Activated CD8-positive, alpha-beta memory T cell treated with anti-CD3 and anti-CD28 coated beads for 48 hours (primary cell): Measurements from ENCODE around the gene PCDHGB3.
"Not testable (repeated sequence)": the region's sequence is repeated elsewhere in the genome, so short reads cannot be mapped to it uniquely, and the experiment has no call there.

ENCODE experiments used
- DNase-seq, 3 experiments: peaks; one replicate each; pipeline ENCODE4 v3.0.0-alpha.2; 2020; ENCODE audit warnings: low read depth in 2 of 3, low spot score in 2 of 3

The PCDHGB3 gene

DNA sequence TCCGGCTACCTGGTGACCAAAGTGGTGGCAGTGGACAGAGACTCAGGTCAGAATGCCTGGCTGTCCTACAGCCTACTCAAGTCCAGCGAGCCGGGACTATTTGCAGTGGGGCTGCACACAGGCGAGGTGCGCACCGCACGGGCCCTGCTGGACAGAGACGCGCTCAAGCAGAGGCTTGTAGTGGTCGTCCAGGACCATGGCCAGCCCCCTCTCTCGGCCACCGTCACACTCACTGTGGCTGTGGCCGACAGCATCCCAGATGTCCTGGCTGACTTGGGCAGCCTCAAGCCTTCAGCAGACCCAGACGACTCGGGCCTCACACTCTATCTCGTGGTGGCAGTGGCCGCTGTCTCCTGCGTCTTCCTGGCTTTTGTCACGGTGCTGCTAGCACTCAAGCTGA is 13.1 kb upstream of the PCDHGB3 start:
- no peak for DNase-seq

DNA sequence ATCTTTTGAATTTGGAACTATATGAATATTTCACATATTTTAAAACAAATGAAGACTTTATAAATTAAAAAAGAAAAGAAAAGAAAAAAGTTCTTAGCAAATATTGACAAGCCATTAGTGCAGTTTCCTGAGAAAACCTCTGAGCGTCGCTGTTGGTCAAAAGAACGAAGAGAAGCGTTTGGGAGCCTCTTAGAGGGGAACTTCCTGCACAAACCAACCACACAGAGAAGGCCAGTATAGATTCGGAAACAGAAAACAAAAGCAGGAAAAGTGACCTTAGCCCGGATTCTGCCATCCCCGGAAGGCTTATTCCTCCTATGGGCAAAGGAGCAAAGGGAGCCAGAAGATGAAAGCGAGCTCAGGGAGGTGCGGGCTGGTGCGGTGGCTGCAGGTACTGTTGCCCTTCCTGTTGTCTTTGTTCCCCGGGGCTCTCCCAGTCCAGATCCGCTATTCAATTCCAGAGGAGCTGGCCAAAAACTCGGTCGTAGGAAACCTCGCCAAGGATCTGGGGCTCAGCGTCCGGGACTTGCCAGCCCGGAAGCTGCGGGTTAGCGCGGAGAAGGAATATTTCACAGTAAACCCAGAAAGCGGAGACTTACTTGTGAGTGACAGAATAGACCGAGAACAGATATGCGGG is 10.1 kb upstream of the PCDHGB3 start, which contains the start of gene PCDHGB2:
TSS of gene PCDHGB2 (plus strand) at position 205 of the 637 bp plus-strand sequence. CDS start at position 347, 142 bp downstream.
- no peak for DNase-seq

DNA sequence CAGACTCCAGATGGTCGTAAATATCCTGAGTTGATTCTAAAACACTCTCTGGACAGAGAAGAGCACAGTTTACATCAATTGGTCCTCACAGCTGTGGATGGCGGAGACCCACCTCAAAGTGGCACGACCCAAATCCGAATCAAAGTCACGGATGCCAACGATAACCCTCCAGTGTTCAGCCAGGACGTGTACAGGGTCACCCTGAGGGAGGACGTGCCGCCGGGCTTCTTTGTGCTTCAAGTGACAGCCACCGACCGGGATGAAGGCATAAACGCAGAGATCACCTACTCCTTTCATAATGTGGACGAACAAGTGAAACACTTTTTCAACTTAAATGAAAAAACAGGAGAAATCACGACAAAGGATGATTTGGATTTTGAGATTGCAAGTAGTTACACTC is 9.4 kb upstream of the PCDHGB3 start:
- no peak for DNase-seq

DNA sequence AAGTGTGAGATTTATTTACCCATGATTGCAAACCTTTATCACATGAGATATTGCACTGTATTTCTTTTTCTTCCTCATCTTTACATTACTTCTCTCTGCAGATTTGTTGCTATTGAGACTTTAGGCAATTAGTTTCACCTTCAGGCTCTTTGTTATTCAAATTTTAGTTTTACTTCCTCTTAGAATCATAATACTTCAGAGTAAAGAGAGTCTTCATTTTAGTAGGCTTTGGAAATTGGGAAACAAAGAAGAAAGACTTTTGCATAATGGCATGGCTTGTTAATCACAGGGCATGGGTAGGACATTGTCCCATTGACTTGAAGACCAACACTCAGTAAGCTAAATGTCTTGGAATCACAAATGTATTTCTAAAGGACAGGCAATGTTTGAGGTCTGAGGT is 7.3 kb upstream of the PCDHGB3 start:
- DNase-seq: no peak

DNA sequence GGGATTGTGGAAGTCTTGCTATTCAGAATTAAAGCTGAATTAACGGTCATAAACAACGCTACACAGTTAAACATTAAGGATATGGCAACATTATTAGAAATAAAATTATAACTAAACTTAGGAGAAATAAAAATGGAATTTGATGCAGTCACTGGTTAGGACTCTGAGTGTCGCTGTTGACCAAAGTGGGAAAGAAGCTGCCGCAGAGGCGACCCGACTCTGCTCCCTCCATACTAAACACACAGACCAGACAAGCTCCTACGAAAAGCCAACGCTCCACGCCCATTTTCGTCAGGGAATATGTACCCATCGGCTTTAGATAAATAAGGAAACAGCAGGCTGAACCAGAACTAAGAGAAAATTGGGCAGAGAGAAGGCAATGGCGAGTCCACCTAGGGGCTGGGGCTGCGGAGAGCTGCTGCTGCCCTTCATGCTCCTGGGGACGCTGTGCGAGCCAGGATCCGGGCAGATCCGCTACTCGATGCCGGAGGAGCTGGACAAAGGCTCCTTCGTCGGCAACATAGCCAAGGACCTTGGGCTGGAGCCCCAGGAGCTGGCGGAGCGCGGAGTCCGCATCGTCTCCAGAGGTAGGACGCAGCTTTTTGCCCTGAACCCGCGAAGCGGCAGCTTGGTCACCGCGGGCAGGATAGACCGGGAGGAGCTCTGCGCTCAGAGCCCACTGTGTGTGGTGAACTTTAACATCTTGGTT is 5.9 kb upstream of the PCDHGB3 start, which contains the start of gene PCDHGA5:
TSS of gene PCDHGA5 (plus strand) at position 211 of the 709 bp plus-strand sequence. CDS start at position 380, 169 bp downstream.
- DNase-seq: no peak

DNA sequence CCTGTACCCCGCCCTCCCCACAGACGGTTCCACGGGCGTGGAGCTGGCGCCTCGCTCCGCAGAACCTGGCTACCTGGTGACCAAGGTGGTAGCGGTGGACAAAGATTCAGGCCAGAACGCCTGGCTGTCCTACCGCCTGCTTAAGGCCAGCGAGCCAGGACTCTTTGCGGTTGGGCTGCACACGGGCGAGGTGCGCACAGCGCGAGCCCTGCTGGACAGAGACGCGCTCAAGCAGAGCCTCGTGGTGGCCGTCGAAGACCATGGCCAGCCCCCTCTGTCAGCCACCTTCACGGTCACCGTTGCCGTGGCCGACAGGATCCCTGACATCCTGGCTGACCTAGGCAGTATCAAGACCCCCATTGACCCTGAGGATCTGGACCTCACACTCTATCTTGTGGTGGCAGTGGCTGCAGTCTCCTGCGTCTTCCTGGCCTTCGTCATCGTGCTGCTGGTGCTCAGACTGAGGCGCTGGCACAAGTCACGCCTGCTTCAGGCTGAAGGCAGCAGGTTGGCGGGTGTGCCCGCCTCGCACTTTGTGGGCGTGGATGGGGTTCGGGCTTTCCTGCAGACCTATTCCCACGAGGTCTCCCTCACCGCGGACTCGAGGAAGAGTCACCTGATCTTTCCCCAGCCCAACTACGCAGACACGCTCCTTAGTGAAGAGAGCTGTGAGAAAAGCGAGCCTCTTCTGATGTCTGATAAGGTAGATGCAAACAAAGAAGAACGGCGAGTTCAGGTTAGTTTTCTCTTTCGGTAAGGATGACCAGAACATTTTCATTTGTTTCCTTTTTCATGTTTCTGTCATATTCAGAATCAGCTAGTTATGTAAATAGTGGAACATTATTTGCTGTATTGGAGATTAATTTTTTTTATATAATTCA is 3.8 kb upstream of the PCDHGB3 start:
- DNase-seq: no peak

DNA sequence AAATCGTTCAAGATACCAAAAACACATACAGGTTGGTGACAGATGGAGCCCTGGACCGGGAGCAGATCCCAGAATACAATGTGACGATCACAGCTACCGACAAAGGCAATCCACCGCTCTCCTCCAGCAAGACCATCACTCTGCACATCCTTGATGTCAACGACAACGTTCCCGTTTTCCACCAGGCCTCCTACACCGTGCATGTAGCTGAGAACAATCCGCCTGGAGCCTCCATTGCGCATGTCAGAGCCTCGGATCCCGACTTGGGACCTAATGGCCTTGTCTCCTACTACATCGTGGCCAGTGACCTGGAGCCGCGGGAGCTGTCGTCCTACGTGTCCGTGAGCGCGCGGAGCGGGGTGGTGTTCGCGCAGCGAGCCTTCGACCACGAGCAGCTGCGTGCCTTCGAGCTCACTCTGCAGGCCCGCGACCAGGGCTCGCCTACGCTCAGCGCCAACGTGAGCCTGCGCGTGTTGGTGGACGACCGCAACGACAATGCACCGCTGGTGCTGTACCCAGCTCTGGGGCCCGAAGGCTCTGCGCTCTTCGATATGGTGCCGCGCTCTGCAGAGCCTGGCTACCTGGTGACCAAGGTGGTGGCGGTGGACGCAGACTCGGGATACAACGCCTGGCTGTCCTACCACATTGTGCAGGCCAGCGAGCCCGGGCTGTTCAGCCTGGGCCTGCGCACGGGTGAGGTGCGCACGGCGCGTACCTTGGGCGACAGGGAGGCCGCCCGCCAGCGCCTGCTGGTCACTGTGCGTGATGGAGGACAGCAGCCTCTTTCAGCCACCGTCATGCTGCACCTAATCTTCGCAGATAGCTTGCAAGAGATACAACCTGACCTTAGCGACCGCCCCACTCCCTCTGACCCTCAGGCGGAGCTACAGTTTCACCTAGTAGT is 1.8 kb downstream of the PCDHGB3 start:
- DNase-seq: no peak

DNA sequence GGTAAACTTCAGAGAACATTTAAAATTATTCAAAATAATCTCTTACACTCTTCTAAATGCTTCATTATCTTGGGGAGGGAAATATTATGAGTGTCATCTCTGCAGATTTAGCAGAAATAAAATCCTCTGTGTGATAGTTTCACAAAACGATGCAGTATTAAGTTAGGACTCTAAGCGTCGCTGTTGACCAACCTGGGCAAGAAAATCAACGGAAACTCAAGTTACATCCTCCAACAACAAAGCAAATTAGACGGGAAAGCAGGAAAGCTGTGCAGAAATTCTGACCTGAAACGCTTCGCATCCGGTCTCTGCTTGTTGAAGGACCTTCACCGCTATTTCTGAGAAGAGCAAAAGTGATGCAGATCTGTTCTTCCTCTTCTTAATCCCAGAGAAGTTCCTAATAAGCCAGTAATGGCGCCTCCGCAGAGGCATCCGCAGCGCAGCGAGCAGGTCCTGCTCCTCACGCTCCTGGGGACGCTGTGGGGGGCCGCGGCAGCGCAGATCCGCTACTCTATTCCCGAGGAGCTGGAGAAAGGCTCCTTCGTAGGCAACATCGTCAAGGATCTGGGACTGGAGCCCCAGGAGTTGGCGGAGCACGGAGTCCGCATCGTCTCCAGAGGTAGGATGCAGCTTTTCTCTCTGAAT is 3.8 kb downstream of the PCDHGB3 start, which contains the start of gene PCDHGA6:
TSS of gene PCDHGA6 (plus strand) at position 219 of the 645 bp plus-strand sequence. CDS start at position 412, 193 bp downstream.
- DNase-seq: no peak

DNA sequence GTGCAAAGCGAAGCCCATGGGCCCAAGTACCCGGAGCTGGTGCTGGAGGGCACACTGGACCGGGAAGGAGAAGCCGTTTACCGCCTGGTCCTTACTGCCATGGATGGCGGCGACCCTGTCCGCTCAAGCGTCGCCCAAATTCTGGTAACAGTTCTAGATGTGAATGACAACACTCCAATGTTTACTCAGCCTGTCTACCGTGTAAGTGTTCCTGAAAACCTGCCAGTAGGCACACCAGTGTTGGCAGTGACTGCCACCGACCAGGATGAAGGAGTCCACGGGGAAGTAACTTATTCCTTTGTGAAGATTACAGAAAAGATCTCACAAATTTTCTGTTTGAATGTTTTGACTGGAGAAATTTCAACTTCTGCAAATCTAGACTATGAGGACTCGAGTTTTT is 4.6 kb downstream of the PCDHGB3 start:
- no peak for DNase-seq

DNA sequence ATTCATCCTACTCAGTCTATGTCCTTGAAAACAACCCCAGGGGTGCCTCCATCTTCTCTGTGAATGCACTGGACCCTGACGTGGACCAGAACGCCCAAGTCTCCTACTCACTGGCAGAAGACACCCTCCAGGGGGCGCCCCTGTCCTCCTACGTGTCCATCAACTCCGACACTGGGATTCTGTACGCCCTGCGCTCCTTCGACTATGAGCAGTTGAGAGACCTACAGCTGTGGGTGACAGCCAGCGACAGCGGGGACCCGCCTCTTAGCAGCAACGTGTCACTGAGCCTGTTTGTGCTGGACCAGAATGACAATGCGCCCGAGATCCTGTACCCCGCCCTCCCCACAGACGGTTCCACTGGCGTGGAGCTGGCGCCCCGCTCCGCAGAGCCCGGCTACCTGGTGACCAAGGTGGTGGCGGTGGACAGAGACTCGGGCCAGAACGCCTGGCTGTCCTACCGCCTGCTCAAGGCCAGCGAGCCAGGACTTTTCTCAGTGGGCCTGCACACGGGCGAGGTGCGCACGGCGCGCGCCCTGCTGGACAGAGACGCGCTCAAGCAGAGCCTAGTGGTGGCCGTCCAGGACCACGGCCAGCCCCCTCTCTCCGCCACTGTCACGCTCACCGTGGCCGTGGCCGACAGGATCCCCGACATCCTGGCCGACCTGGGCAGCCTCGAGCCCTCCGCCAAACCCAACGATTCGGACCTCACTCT is 5.6 kb downstream of the PCDHGB3 start:
- DNase-seq: not testable (repeated sequence)

DNA sequence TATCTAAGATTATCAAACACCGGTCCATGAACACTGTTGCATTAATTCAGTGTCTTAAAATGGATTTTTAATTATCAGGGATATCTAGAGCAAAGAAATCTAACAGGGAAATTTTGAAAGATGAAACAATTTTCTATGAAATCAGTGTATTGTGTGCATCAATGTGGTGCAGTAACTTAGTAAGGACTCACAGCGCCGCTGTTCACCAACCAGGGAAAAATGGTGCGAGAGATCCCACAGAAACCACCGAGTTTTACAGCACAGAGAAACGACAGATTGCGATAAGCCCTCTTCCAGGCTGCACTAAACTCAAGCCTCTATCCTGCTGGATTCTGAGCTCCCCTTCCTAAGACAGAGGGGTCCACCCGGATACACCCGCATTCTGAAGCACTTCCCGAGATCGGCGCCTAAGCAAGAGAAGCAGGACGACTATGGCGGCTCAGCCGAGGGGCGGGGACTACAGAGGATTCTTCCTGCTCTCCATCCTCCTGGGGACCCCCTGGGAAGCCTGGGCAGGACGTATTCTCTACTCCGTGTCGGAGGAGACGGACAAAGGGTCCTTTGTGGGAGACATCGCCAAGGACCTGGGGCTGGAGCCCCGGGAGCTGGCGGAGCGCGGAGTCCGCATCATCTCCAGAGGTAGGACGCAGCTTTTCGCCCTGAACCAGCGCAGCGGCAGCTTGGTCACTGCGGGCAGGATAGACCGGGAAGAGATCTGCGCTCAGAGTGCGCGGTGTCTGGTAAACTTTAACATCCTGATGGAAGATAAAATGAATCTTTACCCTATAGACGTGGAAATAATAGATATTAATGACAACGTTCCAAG is 12.6 kb downstream of the PCDHGB3 start, which contains the start of gene PCDHGA7:
TSS of gene PCDHGA7 (plus strand) at position 274 of the 826 bp plus-strand sequence. CDS start at position 432, 158 bp downstream.
- DNase-seq: no peak

DNA sequence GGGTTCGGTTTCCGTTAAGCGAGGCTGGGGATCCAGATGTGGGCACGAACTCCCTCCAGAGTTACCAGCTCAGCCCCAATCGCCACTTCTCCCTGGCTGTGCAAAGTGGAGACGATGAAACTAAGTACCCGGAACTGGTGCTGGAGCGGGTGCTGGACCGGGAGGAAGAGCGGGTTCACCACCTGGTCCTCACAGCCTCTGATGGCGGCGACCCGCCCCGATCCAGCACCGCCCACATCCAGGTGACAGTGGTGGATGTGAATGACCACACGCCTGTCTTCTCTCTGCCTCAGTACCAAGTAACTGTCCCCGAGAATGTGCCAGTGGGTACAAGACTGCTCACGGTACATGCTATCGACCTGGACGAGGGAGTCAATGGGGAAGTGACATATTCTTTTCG is 13.3 kb downstream of the PCDHGB3 start:
- no peak for DNase-seq

DNA sequence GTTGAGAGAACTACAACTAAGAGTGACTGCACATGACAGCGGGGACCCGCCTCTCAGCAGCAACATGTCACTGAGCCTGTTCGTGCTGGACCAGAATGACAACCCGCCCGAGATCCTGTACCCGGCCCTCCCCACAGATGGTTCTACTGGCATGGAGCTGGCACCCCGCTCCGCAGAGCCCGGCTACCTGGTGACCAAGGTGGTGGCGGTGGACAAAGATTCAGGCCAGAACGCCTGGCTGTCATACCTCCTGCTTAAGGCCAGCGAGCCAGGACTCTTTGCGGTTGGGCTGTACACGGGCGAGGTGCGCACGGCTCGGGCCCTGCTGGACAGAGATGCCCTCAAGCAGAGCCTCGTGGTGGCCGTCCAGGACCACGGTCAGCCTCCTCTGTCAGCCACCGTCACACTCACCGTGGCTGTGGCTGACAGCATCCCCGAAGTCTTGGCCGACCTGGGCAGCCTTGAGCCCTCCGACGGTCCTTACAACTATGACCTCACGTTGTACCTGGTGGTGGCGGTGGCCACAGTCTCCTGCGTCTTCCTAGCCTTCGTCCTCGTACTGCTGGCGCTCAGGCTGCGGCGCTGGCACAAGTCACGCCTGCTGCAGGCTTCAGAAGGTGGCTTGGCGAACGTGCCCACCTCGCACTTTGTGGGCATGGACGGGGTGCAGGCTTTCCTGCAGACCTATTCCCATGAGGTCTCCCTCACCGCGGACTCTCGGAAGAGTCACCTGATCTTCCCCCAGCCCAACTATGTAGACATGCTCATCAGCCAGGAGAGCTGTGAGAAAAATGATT is 14.6 kb downstream of the PCDHGB3 start:
- DNase-seq: no peak

DNA sequence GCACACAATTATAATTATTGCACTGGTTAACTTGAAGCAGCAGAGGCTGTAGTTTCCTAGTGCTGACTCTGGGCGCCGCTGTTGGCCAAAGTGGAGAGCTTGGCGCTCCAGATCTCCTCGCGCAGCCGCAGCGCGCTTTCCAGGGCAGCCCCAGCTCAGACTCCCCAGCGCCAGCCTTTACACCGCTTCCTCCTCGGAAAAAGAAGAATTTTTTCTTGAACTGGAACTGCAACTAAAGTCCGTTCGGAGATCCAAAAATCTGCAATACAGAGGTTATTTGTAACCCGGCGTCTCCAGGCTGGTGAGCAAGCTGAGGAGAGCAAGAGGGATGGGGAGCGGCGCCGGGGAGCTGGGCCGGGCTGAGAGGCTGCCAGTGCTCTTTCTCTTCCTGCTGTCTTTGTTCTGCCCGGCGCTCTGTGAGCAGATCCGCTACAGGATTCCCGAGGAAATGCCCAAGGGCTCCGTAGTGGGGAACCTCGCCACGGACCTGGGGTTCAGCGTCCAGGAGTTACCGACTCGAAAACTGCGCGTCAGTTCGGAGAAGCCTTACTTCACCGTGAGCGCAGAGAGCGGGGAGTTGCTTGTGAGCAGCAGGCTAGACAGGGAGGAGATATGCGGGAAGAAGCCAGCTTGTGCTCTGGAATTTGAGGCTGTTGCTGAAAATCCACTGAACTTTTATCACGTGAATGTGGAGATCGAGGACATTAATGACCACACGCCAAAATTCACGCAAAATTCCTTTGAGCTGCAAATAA is 17.7 kb downstream of the PCDHGB3 start, which contains the start of gene PCDHGB4:
TSS of gene PCDHGB4 (plus strand) at position 142 of the 755 bp plus-strand sequence. CDS start at position 329, 187 bp downstream.
- not testable (repeated sequence) for DNase-seq

DNA sequence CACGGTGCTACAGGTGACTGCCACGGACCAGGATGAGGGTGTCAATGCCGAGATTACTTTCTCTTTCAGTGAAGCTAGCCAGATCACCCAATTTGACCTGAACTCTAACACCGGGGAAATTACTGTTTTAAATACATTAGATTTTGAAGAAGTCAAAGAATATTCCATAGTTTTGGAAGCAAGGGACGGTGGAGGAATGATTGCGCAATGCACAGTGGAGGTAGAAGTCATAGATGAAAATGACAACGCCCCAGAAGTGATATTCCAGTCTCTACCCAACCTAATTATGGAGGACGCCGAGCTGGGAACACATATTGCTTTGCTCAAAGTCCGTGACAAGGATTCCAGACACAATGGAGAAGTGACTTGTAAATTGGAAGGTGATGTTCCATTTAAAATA is 18.6 kb downstream of the PCDHGB3 start:
- DNase-seq: no peak

DNA sequence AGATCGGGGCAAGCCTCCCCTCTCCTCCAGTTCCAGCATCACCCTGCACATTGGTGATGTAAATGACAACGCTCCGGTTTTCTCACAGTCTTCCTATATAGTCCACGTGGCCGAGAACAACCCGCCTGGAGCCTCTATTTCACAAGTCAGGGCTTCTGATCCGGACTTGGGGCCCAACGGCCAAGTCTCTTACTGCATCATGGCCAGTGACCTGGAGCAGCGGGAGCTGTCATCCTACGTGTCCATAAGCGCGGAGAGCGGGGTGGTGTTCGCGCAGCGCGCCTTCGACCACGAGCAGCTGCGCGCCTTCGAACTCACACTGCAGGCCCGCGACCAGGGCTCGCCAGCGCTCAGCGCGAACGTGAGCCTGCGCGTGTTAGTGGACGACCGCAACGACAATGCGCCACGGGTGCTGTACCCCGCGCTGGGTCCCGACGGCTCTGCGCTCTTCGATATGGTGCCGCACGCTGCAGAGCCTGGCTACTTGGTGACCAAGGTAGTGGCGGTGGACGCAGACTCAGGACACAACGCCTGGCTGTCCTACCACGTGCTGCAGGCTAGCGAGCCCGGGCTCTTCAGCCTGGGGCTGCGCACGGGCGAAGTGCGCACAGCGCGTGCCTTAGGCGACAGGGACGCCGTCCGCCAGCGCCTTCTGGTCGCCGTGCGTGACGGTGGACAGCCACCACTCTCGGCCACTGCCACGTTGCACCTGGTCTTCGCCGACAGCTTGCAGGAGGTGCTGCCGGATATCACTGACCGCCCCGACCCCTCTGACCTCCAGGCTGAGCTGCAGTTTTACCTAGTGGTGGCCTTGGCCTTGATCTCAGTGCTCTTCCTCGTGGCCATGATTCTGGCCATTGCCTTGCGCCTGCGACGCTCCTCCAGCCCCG is 19.4 kb downstream of the PCDHGB3 start:
- DNase-seq: no peak
